GM21515 (cell line): ENCODE measurements around the gene CCSER1.
"Not testable (repeated sequence)": the region's sequence is repeated elsewhere in the genome, so short reads cannot be mapped to it uniquely, and the experiment has no call there.

ENCODE experiments used
- ATAC-seq: cut with Tn5 transposase; IDR thresholded peaks from one replicate; pipeline ENCODE4 v1.9.1; 2021; ENCODE audit not compliant: unreplicated experiment

CCSER1 gene

DNA sequence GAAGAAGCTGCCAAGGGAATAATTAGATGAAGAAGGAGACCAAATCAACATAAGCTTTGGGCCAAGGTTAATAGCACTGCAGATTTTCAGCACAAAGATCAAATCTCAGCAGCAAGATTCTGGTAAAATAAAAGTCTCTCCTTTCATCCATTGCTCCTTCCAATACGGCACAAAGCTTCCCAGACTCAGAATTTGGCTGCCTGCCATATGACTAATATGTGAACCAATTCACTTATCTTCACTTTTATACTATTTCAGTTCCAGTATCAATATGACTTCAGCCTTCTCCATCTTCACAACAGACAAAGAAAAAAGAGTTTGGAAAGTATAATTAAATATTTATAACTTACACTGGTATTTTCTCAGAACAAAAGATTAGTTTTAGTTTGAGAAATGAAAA is 1198.3 kb downstream of the CCSER1 start:
- ATAC-seq: no peak

DNA sequence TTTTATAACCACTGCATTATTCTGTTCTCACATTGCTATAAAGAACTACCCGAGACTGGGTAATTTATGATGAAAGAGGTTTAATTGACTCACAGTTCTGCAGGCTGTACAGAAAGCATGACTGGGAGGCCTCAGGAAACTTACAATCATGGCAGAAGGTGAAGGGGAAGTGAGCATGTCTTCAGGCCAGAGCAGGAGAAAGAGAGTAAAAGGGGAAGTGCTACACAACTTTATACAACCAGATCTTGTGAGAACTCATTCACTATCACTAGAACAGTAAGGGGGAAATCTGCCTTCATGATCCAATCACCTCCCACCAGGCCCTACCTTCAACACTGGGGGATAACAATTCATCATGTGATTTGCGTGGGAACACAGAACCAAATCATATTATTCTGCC is 1199.0 kb downstream of the CCSER1 start:
- ATAC-seq: not testable (repeated sequence)

- ATAC-seq: no peak
These were observed 1203.5 kb downstream of the CCSER1 start for GRCh38 chr4:91330555-91331137.

DNA sequence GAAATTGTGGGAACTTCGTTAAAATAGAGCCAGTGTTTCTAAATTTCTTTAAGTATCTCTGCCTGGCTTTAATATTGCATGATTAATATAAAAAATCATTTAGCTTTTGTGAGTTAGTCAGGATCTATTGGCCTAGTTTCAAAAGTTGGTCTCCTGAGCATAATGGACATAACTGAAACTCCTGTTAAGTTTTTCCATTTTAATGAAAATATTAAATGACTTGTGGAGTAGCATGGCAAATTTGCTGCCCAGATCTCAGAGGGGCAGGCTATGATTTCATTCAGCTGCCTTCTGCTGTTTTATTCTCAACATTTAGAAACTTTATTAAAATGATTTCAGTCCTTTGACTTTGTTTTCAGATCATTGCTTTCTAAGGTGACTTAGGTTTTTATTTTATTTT is 1213.6 kb downstream of the CCSER1 start:
- ATAC-seq: no peak

DNA sequence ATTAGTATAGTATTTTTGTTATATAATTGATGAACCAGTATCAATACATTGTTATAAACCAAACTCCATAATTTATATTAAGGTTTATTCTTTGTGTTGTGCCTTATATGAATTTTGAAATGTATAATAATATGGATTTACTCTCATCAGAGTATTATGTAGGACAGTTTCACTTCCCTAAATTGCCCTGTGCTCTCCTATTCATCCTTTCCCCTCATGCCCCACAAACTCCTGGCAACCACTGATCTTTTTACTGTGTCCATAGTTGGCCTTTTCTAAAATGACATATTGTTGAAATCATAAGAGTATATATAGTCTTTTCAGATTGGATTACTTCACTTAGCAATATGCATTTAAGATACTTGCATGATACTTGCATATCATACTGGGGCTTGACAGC is 1218.4 kb downstream of the CCSER1 start:
- no peak for ATAC-seq

- not testable (repeated sequence) for ATAC-seq
These were observed 1229.3 kb downstream of the CCSER1 start for GRCh38 chr4:91356496-91356895.

- not testable (repeated sequence) for ATAC-seq
These were observed 1230.8 kb downstream of the CCSER1 start for GRCh38 chr4:91358016-91358415.

DNA sequence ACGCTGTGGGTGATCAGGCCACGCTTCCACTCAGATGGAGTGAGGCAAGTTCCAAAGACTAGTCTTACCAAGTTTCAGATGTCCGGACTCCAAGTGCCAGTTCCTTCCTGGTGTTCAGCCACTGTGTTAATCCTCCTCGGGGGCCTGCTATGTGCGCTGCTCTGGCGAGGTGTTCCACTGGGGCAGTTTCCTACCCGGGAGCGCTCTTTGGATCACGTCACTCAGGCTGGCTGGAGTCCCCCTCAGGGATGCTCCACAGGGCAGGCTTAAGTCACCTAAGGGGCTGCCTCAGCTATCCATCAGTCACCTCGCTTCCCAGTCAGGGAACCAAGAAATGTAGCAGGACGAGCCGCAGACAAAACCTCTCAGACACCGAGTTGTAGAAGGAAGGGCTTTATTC is 1231.4 kb downstream of the CCSER1 start:
- ATAC-seq: not testable (repeated sequence)

GRCh38 chr4:91359041-91360031 is 1232.1 kb downstream of the CCSER1 start:
- no peak for ATAC-seq

- no peak for ATAC-seq
These were observed 1234.9 kb downstream of the CCSER1 start for GRCh38 chr4:91362125-91362524.

GRCh38 chr4:91366554-91366953 is 1239.4 kb downstream of the CCSER1 start:
- ATAC-seq: no peak

DNA sequence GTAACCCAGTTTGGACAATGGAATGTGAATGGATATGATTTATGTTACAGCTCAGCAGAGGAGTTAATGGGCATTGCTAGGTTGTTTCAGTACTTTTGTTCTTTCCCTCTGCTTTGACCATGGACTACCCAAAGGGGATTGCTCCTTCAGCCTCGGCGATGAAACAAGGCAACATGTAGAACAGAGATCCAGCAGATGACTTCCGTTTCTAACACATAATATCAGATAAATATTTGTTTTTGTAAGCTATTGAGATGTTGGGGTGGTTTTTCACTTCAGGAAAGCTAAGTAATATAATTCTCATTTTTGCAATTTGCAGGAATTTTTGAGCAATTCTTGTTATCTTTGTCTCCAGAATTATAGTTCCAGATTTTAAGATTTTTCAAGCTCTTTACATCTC is 1241.9 kb downstream of the CCSER1 start:
- no peak for ATAC-seq

GRCh38 chr4:91373546-91373945 is 1246.4 kb downstream of the CCSER1 start:
- no peak for ATAC-seq

GRCh38 chr4:91405431-91405830 is 1278.2 kb downstream of the CCSER1 start:
- not testable (repeated sequence) for ATAC-seq

DNA sequence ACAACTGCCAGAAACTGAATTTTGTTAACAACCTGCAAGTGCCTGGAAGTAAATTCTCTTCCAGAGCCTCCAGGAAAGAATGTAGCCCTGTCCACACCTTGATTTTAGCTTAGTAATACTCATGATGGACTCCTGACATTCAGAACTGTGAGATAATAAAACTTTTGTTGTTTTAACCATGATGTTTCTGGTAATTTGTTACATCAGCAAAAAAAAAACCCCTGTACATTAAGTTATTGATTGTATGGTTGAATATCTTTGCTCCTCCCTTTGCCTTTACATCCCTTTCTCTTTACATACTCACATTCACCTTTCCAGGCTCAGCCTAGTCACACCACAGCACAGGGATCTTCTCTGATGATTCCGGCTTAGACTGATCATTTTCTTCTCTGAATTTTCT is 1294.8 kb downstream of the CCSER1 start:
- no peak for ATAC-seq

GRCh38 chr4:91426725-91427124 is 1299.5 kb downstream of the CCSER1 start:
- no peak for ATAC-seq

DNA sequence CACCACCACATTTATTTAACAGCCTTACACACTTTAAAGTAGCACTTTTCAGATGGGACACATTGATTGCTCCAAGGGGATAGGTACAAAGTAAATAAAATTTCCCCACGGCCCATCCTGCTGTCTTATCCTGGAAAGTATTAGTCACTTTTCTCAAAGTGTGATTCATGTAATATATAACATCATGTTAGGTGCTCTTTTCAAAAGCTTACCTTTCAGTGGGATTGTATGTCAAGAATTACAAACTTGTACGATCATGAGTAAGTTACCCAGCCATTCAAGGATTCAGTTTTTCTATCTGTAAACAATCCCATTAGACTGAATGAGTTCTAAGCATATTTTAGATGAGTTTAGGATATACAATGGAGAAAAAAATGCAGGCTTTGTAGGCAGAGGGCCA is 1300.0 kb downstream of the CCSER1 start:
- no peak for ATAC-seq

GRCh38 chr4:91434631-91435030 is 1307.4 kb downstream of the CCSER1 start:
- no peak for ATAC-seq

DNA sequence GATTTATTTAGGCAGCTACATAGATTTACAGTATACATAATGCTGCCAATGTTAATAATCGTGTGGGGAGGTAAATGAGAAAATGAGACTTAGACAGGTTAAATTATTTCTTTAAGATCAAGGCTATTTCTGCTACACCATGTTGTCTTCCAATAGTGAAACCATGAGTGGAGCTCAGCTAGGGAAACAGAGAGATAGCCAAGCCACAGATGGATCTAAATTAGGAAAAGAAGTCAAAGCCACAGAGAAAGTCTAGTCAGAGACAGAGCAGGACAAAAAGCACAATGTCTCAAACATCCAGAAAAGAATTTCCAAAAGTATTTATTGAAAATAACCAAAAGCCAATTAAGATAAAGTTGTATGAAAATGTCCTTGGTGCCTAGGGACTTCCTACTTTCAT is 1309.4 kb downstream of the CCSER1 start:
- ATAC-seq: no peak

DNA sequence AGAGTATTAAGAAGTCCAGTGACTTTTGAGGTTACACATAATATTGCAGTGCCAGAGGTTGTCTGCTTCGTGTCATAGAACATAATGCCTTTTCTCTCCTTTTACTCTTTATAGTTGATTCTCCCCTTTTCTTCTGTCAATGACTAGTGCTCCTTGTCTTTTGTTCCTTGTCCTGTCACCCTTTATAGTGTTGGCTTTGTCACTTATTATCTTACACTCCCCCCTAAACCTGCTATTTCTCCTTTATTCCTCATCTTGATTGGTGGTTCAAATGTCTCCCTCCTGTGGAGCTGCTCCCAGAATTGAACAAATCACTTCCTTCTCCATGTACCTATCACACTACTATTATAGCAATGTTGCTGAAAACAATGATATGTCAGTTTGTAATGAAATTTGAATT is 1320.0 kb downstream of the CCSER1 start:
- no peak for ATAC-seq

GRCh38 chr4:91448668-91449330 is 1321.6 kb downstream of the CCSER1 start:
- ATAC-seq: no peak

DNA sequence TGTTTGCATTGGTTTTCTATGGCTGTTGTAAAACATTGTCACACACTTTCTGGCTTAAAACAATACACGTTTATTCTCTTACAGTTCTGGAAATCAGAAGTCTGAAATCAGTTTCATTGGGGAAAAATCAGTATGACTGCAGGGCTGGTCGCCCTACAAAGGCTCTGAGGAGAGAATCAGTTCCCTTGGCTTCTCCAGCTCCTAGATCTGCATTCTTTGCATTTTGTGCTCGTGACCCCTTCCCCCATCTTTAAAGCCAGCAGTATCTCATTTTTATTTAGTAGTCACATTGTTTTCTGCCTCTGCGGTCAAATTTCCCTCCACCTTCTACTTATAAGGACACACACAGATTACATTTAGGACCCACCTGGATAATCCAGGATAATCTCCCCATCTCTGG is 1326.9 kb downstream of the CCSER1 start:
- no peak for ATAC-seq
